PFSK-1 (cell line): ENCODE results near the gene SPIRE2.

Experiments used
- FOXP2 ChIP-seq: optimal IDR thresholded peaks from 2 replicates; pipeline ENCODE3; 2011; ENCODE audit warnings: borderline replicate concordance, control low read depth, inconsistent platforms; ENCODE audit not compliant: insufficient read depth; ENCODE audit errors: extremely low read length, extremely low read depth
- POLR2AphosphoS5 ChIP-seq: IDR thresholded peaks from 2 replicates; pipeline ENCODE4 v1.6.1; 2012; ENCODE audit warnings: low read depth, mild to moderate bottlenecking, control low read depth, low read length, moderate library complexity
- REST ChIP-seq, 2 experiments: IDR thresholded peaks; 2 replicates each; pipeline versions ENCODE4 v1.6.1 to v1.8.0; 2011 to 2012; ENCODE audit warnings: low read depth in 2 of 2, low read length in 2 of 2, control low read depth in 1 of 2, inconsistent platforms in 1 of 2, mild to moderate bottlenecking in 1 of 2, moderate library complexity in 1 of 2; ENCODE audit not compliant: insufficient read depth in 1 of 2
- SIN3A ChIP-seq: IDR thresholded peaks from 2 replicates; pipeline ENCODE4 v1.6.1; 2012; ENCODE audit warnings: mild to moderate bottlenecking, low read length, moderate library complexity, borderline replicate concordance; ENCODE audit not compliant: insufficient read depth

DNA sequence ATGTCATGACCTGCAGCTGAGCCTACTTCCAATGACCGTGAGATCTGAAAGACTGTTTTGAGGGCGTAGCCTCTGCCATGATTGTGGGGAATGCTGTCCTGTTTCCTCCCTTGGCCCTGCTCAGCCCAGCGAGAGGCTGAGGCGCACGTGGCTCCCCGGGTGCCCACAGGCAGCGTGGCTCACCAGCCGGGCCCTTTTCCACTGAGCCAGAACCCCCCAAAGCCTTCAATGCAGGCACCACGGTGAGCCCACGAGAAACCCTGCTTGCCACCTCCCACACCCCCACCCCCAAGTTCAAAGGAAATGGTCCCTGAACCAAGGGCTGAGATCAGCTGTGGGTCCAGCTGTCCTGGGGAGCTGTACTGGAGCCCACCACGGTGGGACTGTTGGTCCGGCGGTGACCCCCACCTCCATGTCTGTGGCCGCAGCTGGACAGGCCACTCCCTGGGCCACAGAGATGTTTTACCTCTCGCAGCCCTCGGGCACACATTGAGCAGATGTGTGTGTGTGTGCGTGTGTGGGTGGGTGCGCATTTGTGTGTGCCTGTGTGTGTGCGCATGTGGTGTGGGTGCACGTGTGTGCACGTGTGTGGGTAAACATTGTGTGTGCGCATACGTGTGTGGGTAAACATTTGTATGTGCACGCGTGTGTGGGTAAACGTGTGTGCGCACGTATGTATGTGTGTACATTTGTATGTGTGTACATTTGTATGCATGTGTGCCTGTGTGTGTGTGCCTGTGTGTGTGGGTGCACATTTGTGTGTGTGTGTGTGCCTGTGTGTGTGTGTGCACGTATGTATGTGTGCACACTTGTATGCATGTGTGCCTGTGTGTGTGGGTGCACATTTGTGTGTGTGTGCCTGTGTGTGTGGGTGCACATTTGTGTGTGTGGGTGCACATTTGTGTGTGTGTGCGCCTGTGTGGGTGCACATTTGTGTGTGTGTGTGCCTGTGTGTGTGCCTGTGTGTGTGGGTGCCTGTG lies 85.4 kb downstream of the SPIRE2 start:
- no peak for TF ChIP-seq SIN3A
- TF ChIP-seq REST (IDR thresholded peaks at IDR 0.05; ENCODE audit: insufficient read depth in 1 of 2, low read depth in 2 of 2, low read length in 2 of 2) = no peak
- no peak for TF ChIP-seq POLR2AphosphoS5
- TF ChIP-seq FOXP2 = no peak
